HG03196 (cell line): ENCODE measurements around the gene TPMT.
A peak's percentile ranks its signal among the peaks of the same experiment; 100 is the strongest.
"Not testable (repeated sequence)": the region's sequence is repeated elsewhere in the genome, so short reads cannot be mapped to it uniquely, and the experiment has no call there.

Source experiments
- ATAC-seq: cut with Tn5 transposase; IDR thresholded peaks from one replicate; pipeline ENCODE4 v1.9.1; 2021; ENCODE audit not compliant: unreplicated experiment

Gene TPMT

DNA sequence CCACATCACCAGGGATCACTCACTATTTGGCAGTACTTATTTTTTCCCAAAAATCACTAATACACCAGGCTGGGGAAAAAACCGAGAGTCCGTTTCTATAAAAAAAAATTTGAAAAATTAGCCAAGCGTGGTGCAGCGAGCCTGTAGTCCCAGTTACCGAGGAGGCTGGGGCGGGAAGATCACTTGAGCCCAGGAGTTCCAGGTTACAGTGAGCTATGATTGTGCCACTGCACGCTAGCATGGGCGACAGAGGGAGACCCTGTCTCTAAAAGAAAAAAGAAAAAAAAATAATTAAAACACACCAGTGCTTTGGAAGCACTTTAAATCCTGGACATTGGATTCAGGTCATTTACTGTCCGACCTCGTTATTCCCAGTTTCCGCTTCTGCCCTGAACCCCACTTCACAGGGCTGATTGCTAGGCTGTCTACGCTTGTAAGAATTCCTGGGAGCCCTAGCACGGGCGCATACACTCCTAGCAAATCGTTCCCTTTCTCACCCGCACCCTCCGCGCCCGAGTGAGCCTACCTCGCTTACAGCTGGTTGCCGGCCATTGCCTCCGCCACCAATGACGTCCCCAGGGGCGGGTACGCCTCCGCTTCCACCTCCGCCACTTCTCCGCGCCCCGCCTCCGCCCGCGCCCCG is at the start of gene TPMT:
Gene TPMT (minus strand): TSS at position 571 of the 643 bp plus-strand sequence. CDS start 5,950 bp downstream, outside the sequence.
- peak; percentile 57 for ATAC-seq

GRCh38 chr6:18203786-18204185 is 48.9 kb upstream of the TPMT start:
- no peak for ATAC-seq

DNA sequence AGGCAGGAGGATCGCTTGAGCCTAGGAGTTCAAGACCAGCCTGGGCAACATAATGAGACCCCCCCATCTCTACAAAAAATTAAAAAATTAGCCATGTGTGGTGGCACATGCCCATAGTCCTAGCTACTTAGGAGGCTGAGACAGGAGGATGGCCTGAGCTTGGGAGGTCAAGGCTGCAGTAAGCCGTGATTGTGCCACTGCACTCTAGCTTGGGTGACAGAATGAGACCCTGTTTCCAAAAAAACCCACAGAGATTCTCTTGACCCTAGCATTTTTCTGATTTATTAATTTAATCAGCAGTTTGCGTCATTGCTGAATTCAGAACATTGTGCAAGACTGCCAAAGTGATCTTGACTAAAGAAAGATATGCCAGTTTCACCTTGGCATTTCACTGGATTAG is 37.1 kb upstream of the TPMT start:
- no peak for ATAC-seq

GRCh38 chr6:18189196-18189595 is 34.3 kb upstream of the TPMT start:
- ATAC-seq: no peak

DNA sequence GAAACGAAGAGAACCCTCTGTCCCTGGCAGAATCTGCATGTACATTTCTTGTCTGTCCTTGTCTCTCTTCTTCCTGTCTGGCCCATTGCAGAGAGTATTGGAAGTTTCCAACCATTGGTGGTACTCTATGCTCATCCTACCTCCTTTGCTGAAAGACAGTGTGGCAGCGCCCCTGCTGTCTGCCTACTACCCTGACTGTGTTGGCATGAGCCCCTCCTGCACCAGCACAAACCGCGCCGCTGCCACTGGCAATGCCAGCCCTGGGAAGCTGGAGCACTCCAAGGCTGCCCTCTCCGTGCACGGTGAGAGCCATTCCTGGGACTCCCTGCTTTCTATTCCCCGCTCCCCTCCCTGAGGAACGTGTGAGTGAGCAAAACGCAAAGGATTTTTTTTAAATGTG is 32.8 kb upstream of the TPMT start:
- no peak for ATAC-seq

DNA sequence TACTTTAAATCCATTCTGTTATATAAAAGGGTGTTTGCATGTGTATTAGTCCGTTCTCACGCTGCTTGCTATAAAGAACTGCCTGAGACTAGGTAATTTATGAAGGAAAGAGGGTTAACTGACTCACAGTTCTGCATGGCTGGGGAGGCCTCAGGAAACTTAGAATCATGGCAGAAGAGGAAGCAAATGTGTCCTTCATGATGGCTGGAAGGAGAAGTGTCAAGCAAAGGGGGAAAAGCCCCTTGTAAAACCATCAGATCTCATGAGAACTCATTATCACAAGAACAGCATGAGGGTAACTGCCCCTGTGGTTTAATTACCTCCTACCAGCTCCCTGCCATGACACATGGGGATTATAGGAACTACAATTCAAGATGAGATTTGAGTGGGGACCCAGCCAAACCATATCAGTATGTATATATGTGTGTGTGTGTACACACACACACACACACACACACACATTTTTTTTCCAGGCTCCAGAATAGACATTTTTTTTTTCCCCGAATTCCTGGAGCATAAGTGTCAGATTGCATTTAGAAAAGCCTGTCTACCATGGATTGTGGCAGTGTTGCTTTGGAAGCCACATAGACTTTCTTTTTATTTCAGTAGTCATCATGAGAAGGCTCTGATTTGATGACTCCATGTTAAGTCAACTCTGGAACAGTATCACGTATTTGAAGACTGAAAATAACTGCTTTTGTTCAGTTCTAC is 31.8 kb upstream of the TPMT start:
- no peak for ATAC-seq

DNA sequence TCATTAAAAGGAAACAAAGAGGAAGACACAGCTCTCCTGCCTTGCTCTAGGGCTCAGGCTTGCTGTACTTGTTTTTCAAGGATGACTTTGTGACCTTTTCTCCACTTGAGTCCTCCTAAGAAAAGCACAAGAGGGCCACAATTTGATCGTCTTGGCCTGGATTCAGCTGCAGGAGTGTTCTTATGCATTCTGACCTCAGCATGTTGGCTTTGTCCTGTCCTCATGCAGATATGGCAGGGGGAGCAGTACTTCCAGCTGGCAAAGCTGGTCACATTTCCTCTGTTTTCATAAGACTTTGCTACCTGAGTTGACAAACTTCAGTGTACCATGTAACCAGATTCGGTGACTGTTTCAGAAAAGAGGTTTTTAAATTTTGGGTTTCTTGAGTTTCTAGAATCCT is 31.2 kb upstream of the TPMT start:
- no peak for ATAC-seq

GRCh38 chr6:18185624-18186023 is 30.7 kb upstream of the TPMT start:
- ATAC-seq: no peak

DNA sequence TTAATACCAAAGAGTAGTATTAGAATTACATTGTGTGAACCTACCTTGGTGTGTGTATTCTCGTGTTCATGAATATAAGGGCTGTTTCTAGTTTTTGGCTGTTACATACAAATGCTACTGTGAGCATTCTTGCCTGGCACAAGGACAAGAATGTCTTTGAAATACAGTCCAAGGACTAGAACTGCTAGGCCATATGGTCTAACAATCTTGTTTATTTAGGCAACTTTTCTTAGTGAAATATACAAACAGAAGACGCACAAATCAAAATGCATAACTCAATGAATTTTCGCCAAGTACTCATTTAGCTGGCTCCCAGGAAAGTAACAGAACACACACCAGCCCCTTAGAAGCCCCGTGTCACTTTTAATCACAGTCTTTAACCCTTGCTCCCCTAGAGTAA is 28.9 kb upstream of the TPMT start:
- no peak for ATAC-seq

- ATAC-seq: no peak
Measured at GRCh38 chr6:18182568-18182967, 27.7 kb upstream of the TPMT start.

GRCh38 chr6:18179770-18180356 is 25.0 kb upstream of the TPMT start:
- ATAC-seq: no peak

- ATAC-seq: no peak
Measured at GRCh38 chr6:18178960-18179615, 24.2 kb upstream of the TPMT start.

DNA sequence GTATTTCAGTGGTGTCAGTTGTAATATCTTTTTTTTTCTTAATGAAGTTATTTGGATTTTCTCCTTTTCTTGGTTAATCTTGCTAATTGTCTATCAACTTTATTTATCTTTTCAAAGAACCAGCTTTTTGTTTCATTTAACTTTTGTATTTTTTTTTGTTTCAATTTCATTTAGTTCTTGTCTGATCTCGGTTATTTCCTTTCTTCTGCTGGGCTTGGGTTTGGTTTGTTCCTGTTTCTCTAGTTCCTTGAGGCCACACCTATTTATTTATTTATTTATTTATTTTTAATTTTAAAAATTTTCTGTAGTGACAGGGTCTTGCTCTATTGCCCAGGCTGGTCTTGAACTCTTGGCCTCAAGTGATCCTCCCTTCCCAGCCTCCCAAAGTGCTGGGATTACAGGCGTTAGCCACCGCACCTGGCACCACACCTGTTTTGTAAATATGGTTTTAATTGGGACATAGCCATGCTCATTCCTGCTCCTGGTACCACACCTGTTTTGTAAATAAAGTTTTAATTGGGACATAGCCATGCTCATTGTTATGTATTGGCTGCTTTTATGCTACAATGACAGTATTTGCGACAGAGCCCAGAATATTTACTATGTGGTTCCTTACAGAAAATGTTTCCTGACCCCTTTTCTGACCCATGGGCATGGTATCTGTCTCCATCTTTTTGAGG is 22.5 kb upstream of the TPMT start:
- ATAC-seq: no peak

- ATAC-seq: not testable (repeated sequence)
Measured at GRCh38 chr6:18176198-18176597, 21.3 kb upstream of the TPMT start.

- ATAC-seq: no peak
Measured at GRCh38 chr6:18171871-18172270, 17.0 kb upstream of the TPMT start.

GRCh38 chr6:18168264-18168663 is 13.4 kb upstream of the TPMT start:
- no peak for ATAC-seq

- ATAC-seq: no peak
Measured at GRCh38 chr6:18166312-18167036, 11.6 kb upstream of the TPMT start.

DNA sequence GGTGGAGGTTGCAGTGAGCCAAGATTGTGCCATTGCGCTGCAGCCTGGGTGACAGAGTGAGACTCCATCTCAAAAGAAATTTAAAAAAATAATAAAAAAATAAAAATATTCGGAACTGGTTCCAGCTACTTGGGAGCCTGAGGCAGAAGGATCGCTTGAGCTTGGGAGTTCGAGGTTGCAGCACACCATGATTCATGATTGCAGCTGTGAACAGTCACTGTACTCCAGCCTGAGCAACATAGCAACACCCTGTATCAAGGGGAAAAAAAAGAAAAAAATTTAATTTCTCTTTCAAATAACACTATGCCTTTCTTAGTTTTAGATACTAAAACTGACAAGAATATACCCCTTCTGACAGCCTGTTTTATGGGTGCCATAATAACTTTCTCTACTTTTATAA is 10.9 kb upstream of the TPMT start:
- ATAC-seq: no peak

GRCh38 chr6:18162401-18162800 is 7.5 kb upstream of the TPMT start:
- ATAC-seq: no peak

- ATAC-seq: no peak
Measured at GRCh38 chr6:18161431-18161830, 6.6 kb upstream of the TPMT start.

- ATAC-seq: no peak
Measured at GRCh38 chr6:18160911-18161310, 6.0 kb upstream of the TPMT start.
